ENCODE measurements around the gene TMCC1.

- no peak for TF ChIP-seq CTCF (IDR thresholded peaks at IDR 0.05)
- no peak for TF ChIP-seq POLR2A (IDR thresholded peaks at IDR 0.05)
Measured at GRCh38 chr3:129632556-129632955, 261.0 kb downstream of the TMCC1 start.

All from thyroid gland (tissue), 4 donors.